Measurements from ENCODE around the gene LARGE1.

LARGE1 gene

DNA sequence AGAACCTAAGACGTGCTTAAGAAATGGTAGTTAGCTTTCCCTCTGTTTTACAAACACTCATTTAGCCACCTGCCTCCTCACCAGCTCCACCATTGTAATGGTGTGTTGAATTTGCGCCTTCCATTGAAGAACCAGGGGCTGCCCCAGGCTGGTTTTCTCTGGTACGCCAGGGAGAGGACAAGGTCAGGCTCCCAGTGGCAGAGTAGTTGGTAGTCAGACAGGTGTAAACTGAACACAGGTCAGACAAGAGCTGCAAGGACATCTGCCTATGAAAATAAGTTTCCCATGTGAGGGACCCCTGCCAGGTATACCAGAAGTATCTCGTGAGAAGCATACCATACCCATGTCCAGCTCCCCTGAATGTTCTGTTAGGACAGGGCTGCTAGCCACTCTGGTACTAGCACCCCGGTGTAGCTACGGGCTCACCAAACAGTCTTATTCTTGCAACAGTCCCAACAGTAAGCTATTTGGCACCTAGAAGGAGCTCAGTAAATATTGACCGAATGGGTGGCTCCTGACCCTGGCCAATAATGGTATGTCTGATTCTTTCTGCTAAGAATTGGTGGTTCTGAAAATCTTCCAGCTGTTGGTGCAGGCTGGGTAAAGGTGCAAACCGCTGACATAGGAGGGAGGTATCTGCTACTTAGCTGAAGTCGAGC, 359.0 kb downstream of the LARGE1 start:
- H3K27ac Mint-ChIP-seq: no peak overlapping the region
- H3K4me3 Mint-ChIP-seq: no peak overlapping the region
- peaks cover 3% of the 10 kb centered on the region for H3K9me3 Mint-ChIP-seq
- no peak for ATAC-seq
- no peaks in the 10 kb centered on the region for H3K27me3 Mint-ChIP-seq
- peaks cover 23% of the 10 kb centered on the region for H3K36me3 Mint-ChIP-seq
- H3K4me1 Mint-ChIP-seq: peaks cover 24% of the 10 kb centered on the region

- ATAC-seq: no peak
- Mint-ChIP-seq H3K9me3 (no peaks in the 10 kb centered on the region), H3K27me3 (no peaks in the 10 kb centered on the region), H3K36me3 (peaks cover 25% of the 10 kb centered on the region), H3K4me1 (peaks cover 24% of the 10 kb centered on the region), H3K27ac (no peak overlapping the region), H3K4me3 (no peak overlapping the region)
Measured at GRCh38 chr22:33557836-33558235, 362.4 kb downstream of the LARGE1 start.

- no peaks in the 10 kb centered on the region for H3K27me3 Mint-ChIP-seq
- peak overlapping the region; percentile 16 for H3K27ac Mint-ChIP-seq
- no peaks in the 10 kb centered on the region for H3K9me3 Mint-ChIP-seq
- H3K4me1 Mint-ChIP-seq: peaks cover 28% of the 10 kb centered on the region
- H3K4me3 Mint-ChIP-seq: no peak overlapping the region
- peaks cover 23% of the 10 kb centered on the region for H3K36me3 Mint-ChIP-seq
- ATAC-seq: no peak
Measured at GRCh38 chr22:33555814-33556522, 364.3 kb downstream of the LARGE1 start.

DNA sequence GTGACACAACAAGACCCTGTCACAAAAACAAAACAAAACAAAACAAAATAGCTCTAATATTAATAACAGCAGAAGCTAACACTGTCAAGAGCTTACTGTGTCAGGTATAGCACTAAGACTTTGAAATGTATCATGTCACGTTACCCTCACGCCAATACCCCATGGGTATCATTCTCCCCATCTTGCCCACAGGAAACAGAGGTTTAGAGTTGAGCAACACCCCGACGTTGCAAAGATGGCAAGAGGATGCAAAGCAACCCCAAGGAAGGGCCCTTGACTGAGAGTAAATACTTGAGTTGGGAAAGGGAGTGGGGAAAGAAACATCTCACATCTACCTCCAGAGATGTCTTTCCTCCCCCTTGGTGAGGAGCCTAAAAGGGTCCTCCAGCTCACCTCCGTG, 366.8 kb downstream of the LARGE1 start:
- no peak for ATAC-seq
- Mint-ChIP-seq H3K4me1 (peaks cover 28% of the 10 kb centered on the region), H3K36me3 (peaks cover 29% of the 10 kb centered on the region), H3K27ac (no peak overlapping the region), H3K27me3 (no peaks in the 10 kb centered on the region), H3K9me3 (no peaks in the 10 kb centered on the region), H3K4me3 (no peak overlapping the region)

DNA sequence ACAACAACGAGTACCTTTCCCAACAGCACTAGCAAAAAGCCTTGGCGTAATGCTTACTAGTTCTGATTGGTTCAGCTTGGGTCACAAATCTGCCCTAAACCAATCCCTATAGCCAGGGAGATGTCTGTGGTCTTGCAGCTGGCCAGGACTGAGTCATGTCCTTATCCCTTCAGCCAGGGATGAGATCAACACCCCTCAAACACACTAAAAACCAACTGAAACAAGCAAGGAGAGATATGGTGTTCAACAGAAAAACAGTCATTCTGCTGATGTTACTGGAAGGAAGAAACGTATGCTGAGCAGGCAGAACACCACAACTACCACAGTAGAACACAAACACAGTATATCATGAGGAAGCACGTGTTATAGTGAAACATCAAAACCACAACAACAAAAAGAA, 375.6 kb downstream of the LARGE1 start:
- ATAC-seq: peak; percentile 53
- peaks cover 19% of the 10 kb centered on the region for H3K4me1 Mint-ChIP-seq
- no peaks in the 10 kb centered on the region for H3K27me3 Mint-ChIP-seq
- no peak overlapping the region for H3K4me3 Mint-ChIP-seq
- H3K9me3 Mint-ChIP-seq: no peaks in the 10 kb centered on the region
- peak overlapping the region; percentile 4 for H3K27ac Mint-ChIP-seq
- H3K36me3 Mint-ChIP-seq: no peaks in the 10 kb centered on the region

DNA sequence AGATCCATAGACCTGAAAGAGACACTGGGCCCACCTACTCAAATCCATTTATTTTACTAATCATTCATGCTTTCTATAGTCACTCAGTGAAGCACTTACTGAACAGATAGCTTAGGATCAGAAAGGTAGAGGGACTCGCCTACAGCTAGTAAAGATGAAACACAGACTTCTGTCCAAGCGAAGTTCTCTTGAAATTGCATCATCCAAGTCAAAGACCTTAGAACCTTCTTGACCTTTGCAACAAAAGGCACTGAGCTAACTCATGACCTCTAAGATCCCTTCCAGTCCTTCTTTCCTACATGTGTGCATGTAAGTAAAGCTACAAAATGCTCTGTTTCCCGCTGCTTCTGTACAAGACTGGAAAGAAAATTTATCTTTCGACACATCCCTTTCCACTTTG, 377.6 kb downstream of the LARGE1 start:
- no peaks in the 10 kb centered on the region for H3K27me3 Mint-ChIP-seq
- no peaks in the 10 kb centered on the region for H3K36me3 Mint-ChIP-seq
- H3K27ac Mint-ChIP-seq: no peak overlapping the region
- no peak for ATAC-seq
- peaks cover 27% of the 10 kb centered on the region for H3K4me1 Mint-ChIP-seq
- H3K9me3 Mint-ChIP-seq: no peaks in the 10 kb centered on the region
- H3K4me3 Mint-ChIP-seq: no peak overlapping the region

DNA sequence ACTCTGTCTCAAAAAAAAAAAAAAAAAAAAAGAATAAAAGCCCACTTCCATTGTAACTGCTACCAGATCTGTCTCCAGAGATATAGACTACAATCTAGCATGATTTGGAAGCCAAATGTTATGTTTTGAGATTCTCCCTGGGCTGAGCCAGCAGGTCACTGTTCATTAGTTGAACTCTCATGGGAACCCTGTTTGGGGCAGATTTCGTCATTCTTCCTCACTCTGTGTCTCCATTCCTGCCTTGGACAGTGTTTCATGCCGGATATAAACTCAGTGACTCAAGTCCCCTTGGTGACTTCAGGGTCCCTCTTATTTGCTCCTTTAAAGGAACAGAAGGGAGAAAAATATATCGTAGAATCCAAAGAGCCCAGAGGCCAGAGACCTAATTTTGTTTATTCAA, 378.1 kb downstream of the LARGE1 start:
- H3K36me3 Mint-ChIP-seq: no peaks in the 10 kb centered on the region
- no peak for ATAC-seq
- H3K27me3 Mint-ChIP-seq: no peaks in the 10 kb centered on the region
- H3K9me3 Mint-ChIP-seq: no peaks in the 10 kb centered on the region
- H3K4me3 Mint-ChIP-seq: no peak overlapping the region
- H3K4me1 Mint-ChIP-seq: peaks cover 27% of the 10 kb centered on the region
- no peak overlapping the region for H3K27ac Mint-ChIP-seq

- Mint-ChIP-seq H3K27me3 (no peaks in the 10 kb centered on the region), H3K4me1 (peaks cover 22% of the 10 kb centered on the region), H3K4me3 (no peak overlapping the region), H3K9me3 (no peaks in the 10 kb centered on the region), H3K36me3 (no peaks in the 10 kb centered on the region), H3K27ac (no peak overlapping the region)
- ATAC-seq: no peak
Measured at GRCh38 chr22:33539902-33540751, 380.1 kb downstream of the LARGE1 start.

DNA sequence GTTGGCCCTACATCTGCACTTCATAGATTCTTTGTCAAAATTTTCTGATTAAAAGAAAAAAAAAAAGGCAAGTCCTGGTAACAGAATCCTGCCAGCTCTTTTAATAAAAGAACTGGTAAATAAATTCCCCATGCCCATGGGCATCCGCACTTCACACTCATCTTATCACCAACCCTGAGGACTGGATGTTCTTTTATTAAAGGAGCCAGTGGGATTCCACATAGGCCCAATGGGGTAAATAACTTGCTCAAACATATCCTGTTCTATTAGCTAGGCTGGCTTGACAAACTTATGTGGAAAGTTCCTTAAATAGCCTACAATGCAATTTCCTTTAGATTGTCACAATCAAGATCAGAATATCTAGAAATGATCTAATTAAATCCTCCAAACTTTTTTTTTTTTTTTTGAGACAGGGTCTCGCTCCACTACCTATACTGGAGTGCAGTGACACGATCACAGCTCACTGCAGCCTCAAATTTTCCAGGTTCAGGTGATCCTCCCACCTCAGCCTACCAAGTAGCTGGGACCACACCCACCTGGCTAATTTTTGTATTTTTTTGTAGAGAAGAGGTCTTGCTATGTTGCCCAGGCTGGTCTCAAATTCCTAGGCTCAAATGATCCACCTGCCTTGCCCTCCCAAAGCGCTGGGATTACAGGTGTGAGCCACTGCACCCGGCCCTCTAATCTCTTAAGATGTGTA, 380.9 kb downstream of the LARGE1 start:
- Mint-ChIP-seq H3K36me3 (no peaks in the 10 kb centered on the region), H3K9me3 (no peaks in the 10 kb centered on the region), H3K4me1 (peaks cover 15% of the 10 kb centered on the region), H3K27me3 (no peaks in the 10 kb centered on the region), H3K4me3 (no peak overlapping the region), H3K27ac (no peak overlapping the region)
- ATAC-seq: no peak

DNA sequence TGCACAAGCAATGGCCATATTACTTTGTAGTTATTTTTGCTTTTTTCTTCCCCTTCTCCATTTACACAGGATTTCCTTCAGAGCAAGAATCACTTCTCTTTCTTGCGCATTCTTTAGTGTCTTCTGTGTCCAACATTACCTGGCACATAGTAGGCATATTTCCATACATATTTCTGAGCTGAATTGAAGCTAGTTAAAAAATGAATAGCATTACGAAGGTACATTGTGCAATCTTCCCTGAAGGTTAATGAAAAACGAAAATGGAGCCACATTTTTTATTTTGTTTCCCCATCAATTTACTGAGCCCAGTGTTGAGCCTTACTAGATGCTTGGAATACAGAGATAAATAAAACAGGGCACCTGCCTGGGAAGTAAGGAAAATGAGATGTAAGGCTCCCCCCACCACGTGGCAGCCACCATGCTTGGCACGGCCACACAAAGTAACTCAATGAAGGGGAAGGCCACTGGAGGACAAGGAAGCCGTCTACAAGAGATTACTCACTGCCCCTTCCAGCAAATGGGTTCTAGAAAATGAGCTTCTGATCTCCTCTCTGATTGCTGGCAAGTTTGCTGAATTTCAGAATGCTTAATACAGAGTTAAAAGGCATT, 381.9 kb downstream of the LARGE1 start:
- Mint-ChIP-seq H3K36me3 (peaks cover 5% of the 10 kb centered on the region), H3K27ac (no peak overlapping the region), H3K9me3 (no peaks in the 10 kb centered on the region), H3K4me1 (peaks cover 19% of the 10 kb centered on the region), H3K4me3 (no peak overlapping the region), H3K27me3 (no peaks in the 10 kb centered on the region)
- no peak for ATAC-seq

DNA sequence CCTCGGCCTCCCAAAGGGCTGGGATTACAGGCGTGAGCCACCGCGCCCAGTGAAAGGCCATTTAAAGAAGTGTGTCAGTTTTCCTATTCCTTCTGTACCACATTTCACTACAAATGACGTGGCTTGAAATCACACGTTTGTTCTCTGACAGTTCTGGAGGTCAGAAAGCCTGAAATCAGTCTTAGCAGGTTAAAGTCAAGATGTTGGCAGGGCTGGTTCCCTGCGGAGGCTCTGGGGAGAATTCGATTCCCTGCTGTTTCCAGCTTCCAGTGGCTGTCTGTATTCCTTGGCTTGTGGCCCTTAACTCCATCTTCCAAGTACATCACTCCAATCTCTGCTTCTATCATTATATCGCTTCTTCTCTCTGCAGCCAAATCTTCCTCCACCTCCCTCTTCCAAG, 383.2 kb downstream of the LARGE1 start:
- H3K4me3 Mint-ChIP-seq: no peak overlapping the region

GRCh38 chr22:33535937-33536875, 384.1 kb downstream of the LARGE1 start:
- Mint-ChIP-seq H3K36me3 (peaks cover 5% of the 10 kb centered on the region), H3K4me3 (no peak overlapping the region), H3K27ac (no peak overlapping the region), H3K27me3 (no peaks in the 10 kb centered on the region), H3K4me1 (peaks cover 13% of the 10 kb centered on the region), H3K9me3 (no peaks in the 10 kb centered on the region)
- no peak for ATAC-seq

More for the DNA sequence above, 383.2 kb downstream of the LARGE1 start:
- H3K4me1 Mint-ChIP-seq: peaks cover 13% of the 10 kb centered on the region
- peaks cover 5% of the 10 kb centered on the region for H3K36me3 Mint-ChIP-seq
- H3K27me3 Mint-ChIP-seq: no peaks in the 10 kb centered on the region
- ATAC-seq: no peak
- no peak overlapping the region for H3K27ac Mint-ChIP-seq
- H3K9me3 Mint-ChIP-seq: no peaks in the 10 kb centered on the region

- H3K9me3 Mint-ChIP-seq: no peaks in the 10 kb centered on the region
- no peak for ATAC-seq
- H3K4me1 Mint-ChIP-seq: peaks cover 21% of the 10 kb centered on the region
- H3K27ac Mint-ChIP-seq: peak overlapping the region; percentile 28
- H3K27me3 Mint-ChIP-seq: no peaks in the 10 kb centered on the region
- H3K36me3 Mint-ChIP-seq: peaks cover 5% of the 10 kb centered on the region
- no peak overlapping the region for H3K4me3 Mint-ChIP-seq
Measured at GRCh38 chr22:33529424-33530113, 390.7 kb downstream of the LARGE1 start.
